Mesenchymal stem cell (in vitro differentiated cells and primary cell): Measurements from ENCODE around the gene LRRTM4.

Experiments
- DNase-seq: peaks from one replicate; pipeline ENCODE4 v3.0.0-alpha.2; 2013
- H2AFZ ChIP-seq: one replicate; pipeline ENCODE4 v1.6.1; 2013; ENCODE audit warnings: low read depth, mild to moderate bottlenecking, control low read depth, inconsistent platforms, low read length, moderate library complexity
- H2AK5ac ChIP-seq: 2 replicates; pipeline ENCODE4 v1.6.1; 2013; ENCODE audit warnings: low read length, moderate library complexity, mild to moderate bottlenecking, inconsistent platforms; ENCODE audit not compliant: severe bottlenecking
- H2BK120ac ChIP-seq: one replicate; pipeline ENCODE4 v1.6.1; 2013; ENCODE audit warnings: low read depth, mild to moderate bottlenecking, inconsistent platforms, low read length, moderate library complexity
- H2BK12ac ChIP-seq, 2 experiments: one replicate each; pipeline ENCODE4 v1.6.1; 2013; ENCODE audit warnings: inconsistent platforms in 2 of 2, low read length in 2 of 2, mild to moderate bottlenecking in 2 of 2, moderate library complexity in 2 of 2, control low read depth in 1 of 2
- H2BK15ac ChIP-seq: one replicate; pipeline ENCODE4 v1.6.1; 2013; ENCODE audit warnings: mild to moderate bottlenecking, low read depth, inconsistent platforms; ENCODE audit not compliant: poor library complexity, severe bottlenecking
- H2BK5ac ChIP-seq: 2 replicates; pipeline ENCODE4 v1.6.1; 2013; ENCODE audit warnings: low read depth, mild to moderate bottlenecking, low read length, control low read depth, inconsistent platforms; ENCODE audit not compliant: poor library complexity, severe bottlenecking
- H3K14ac ChIP-seq, 2 experiments: one replicate each; pipeline ENCODE4 v1.6.1; 2013; ENCODE audit warnings: inconsistent platforms in 2 of 2, low read length in 2 of 2, control low read depth in 1 of 2, mild to moderate bottlenecking in 1 of 2, moderate library complexity in 1 of 2
- H3K18ac ChIP-seq, 2 experiments: one replicate each; pipeline ENCODE4 v1.6.1; 2013; ENCODE audit warnings: inconsistent platforms in 2 of 2, low read length in 2 of 2, control low read depth in 1 of 2, low read depth in 1 of 2, mild to moderate bottlenecking in 1 of 2
- H3K23ac ChIP-seq, 2 experiments: one replicate each; pipeline ENCODE4 v1.6.1; 2013; ENCODE audit warnings: inconsistent platforms in 2 of 2, low read length in 2 of 2, mild to moderate bottlenecking in 2 of 2, moderate library complexity in 2 of 2, control low read depth in 1 of 2
- H3K27ac ChIP-seq: 2 replicates; pipeline ENCODE4 v1.5.1; 2013; ENCODE audit warnings: mild to moderate bottlenecking, moderate library complexity, low read length, control low read depth, inconsistent platforms; ENCODE audit not compliant: poor library complexity, severe bottlenecking
- H3K27me3 ChIP-seq, 2 experiments: 2 replicates each; pipeline versions ENCODE4 v1.6.1 to v1.7.0; 2013; ENCODE audit warnings: low read length in 2 of 2, mild to moderate bottlenecking in 2 of 2, moderate library complexity in 2 of 2, control low read depth in 1 of 2, inconsistent platforms in 1 of 2; ENCODE audit not compliant: control insufficient read depth in 1 of 2, insufficient read depth in 1 of 2
- H3K36me3 ChIP-seq, 2 experiments: 2 replicates each; pipeline versions ENCODE4 v1.6.1 to v1.7.0; 2013; ENCODE audit warnings: low read length in 2 of 2, control low read depth in 1 of 2, inconsistent platforms in 1 of 2, low read depth in 1 of 2, mild to moderate bottlenecking in 1 of 2; ENCODE audit not compliant: insufficient read depth in 2 of 2, control insufficient read depth in 1 of 2
- H3K4ac ChIP-seq, 2 experiments: one replicate each; pipeline ENCODE4 v1.6.1; 2013; ENCODE audit warnings: inconsistent platforms in 2 of 2, low read length in 2 of 2, mild to moderate bottlenecking in 2 of 2, moderate library complexity in 2 of 2, control low read depth in 1 of 2, low read depth in 1 of 2
- H3K4me1 ChIP-seq: 2 replicates; pipeline ENCODE4 v1.6.1; 2013; ENCODE audit warnings: low read depth, low read length, control low read depth; ENCODE audit not compliant: control insufficient read depth, insufficient read depth
- H3K4me2 ChIP-seq: 2 replicates; pipeline ENCODE4 v1.6.1; 2013; ENCODE audit warnings: low read length, mild to moderate bottlenecking, inconsistent platforms; ENCODE audit not compliant: poor library complexity, severe bottlenecking
- H3K4me3 ChIP-seq, 2 experiments: 2 replicates each; pipeline versions ENCODE4 v1.5.1 to v1.7.0; 2013; ENCODE audit warnings: low read length in 2 of 2, mild to moderate bottlenecking in 2 of 2, control low read depth in 1 of 2, low read depth in 1 of 2; ENCODE audit not compliant: insufficient read depth in 1 of 2
- H3K79me1 ChIP-seq: replicated peaks from 2 replicates; pipeline ENCODE4 v1.6.1; 2013; ENCODE audit warnings: mild to moderate bottlenecking, control low read depth, low read length, inconsistent platforms; ENCODE audit not compliant: poor library complexity, severe bottlenecking
- H3K9ac ChIP-seq: 2 replicates; pipeline ENCODE4 v1.7.0; 2013; ENCODE audit warnings: mild to moderate bottlenecking, low read length, moderate library complexity
- H3K9me3 ChIP-seq: 2 replicates; pipeline ENCODE4 v1.7.0; 2013; ENCODE audit warnings: mild to moderate bottlenecking, low read length; ENCODE audit not compliant: control insufficient read depth
- H4K8ac ChIP-seq: one replicate; pipeline ENCODE4 v1.6.1; 2013; ENCODE audit warnings: inconsistent platforms, mild to moderate bottlenecking, low read length, moderate library complexity
- H4K91ac ChIP-seq: one replicate; pipeline ENCODE4 v1.6.1; 2013; ENCODE audit warnings: mild to moderate bottlenecking, low read length, inconsistent platforms
- WGBS: methylation state at CpG from one replicate; pipeline ENCODE4 v1.1.7; 2013; ENCODE audit warnings: mixed read lengths; 5-methylcytosine and 5-hydroxymethylcytosine counted together

Gene LRRTM4

GRCh38 chr2:77434880-77435279 lies 87.3 kb downstream of the LRRTM4 start:
- Histone ChIP-seq H3K27me3 (no peaks in the 10 kb centered on the region), H3K9me3 (peaks cover 3% of the 10 kb centered on the region)

DNA sequence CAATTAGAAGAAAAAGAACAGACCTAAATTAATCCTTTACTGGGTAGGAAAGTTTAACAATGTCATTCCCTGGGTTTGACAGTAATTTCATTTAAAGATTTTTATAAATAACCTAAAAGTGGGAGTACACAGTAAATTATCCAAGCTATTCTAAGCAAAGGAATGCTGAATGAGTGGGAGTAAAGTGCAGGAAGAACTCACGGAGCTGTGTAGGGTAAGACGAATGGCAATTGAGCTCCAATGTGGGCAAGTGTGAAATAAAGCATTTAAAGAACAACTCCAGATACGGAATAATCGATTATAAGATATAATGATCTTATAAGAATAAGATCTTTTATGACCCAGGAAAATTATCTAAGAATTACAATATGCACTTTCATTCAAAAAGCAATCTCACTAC lies 93.2 kb downstream of the LRRTM4 start:
- DNase-seq: no peak
- H3K4me1 ChIP-seq: no peaks in the 10 kb centered on the region

More at GRCh38 chr2:77434880-77435279, 87.3 kb downstream of the LRRTM4 start:
- Histone ChIP-seq H4K91ac (no peak overlapping the region), H3K4me2 (no peak overlapping the region), H3K4ac (no peak overlapping the region), H3K36me3 (no peaks in the 10 kb centered on the region), H2AK5ac (no peak overlapping the region), H3K23ac (no peak overlapping the region), H3K4me3 (no peak overlapping the region), H2AFZ (no peak overlapping the region), H3K27ac (no peak overlapping the region), H2BK120ac (no peak overlapping the region), H4K8ac (no peak overlapping the region), H2BK5ac (no peak overlapping the region), H3K14ac (no peak overlapping the region), H3K79me1 (no peaks in the 10 kb centered on the region), H2BK12ac (no peak overlapping the region), H3K18ac (no peak overlapping the region), H3K4me1 (no peaks in the 10 kb centered on the region), H2BK15ac (no peak overlapping the region), H3K9ac (no peak overlapping the region)
- DNase-seq: no peak

DNA sequence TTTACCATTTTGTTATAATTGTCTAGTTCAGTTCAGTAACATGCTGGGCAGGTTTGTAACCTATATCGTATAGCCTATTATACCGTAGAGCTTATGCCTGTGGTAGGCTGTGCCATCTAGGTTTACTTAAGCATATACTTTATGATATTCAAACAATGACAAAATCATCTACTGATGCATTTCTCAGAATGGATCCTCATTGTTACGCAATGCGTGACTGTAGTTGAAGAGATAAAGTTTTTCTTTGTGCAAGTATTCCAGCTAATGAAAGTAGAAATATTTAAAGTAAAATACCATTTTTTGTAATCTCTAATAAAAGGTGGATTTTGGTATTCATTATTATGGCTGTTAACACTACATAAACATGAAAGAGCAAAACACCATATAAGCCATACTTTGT lies 100.2 kb downstream of the LRRTM4 start:
- H3K79me1 ChIP-seq: no peaks in the 10 kb centered on the region
- H2AK5ac ChIP-seq: no peak overlapping the region
- H3K27me3 ChIP-seq: no peaks in the 10 kb centered on the region
- H3K14ac ChIP-seq: no peak overlapping the region
- no peak overlapping the region for H3K4me2 ChIP-seq
- H2BK120ac ChIP-seq: no peak overlapping the region
- H2BK12ac ChIP-seq: no peak overlapping the region
- H3K27ac ChIP-seq: no peak overlapping the region
- H4K8ac ChIP-seq: no peak overlapping the region
- H2BK15ac ChIP-seq: no peak overlapping the region
- H2AFZ ChIP-seq: no peak overlapping the region
- H4K91ac ChIP-seq: no peak overlapping the region
- H3K18ac ChIP-seq: no peak overlapping the region
- H3K4me3 ChIP-seq: no peak overlapping the region
- H3K4me1 ChIP-seq: no peaks in the 10 kb centered on the region
- no peaks in the 10 kb centered on the region for H3K36me3 ChIP-seq
- H3K9ac ChIP-seq: no peak overlapping the region
- no peak overlapping the region for H3K23ac ChIP-seq
- no peak overlapping the region for H2BK5ac ChIP-seq
- WGBS: no CpG with 5 or more reads among the region's 4 CpGs
- no peak overlapping the region for H3K4ac ChIP-seq
- H3K9me3 ChIP-seq: no peaks in the 10 kb centered on the region
- no peak for DNase-seq

More for the DNA sequence above, 93.2 kb downstream of the LRRTM4 start:
- Histone ChIP-seq H3K27ac (no peak overlapping the region), H3K4ac (no peak overlapping the region), H3K23ac (no peak overlapping the region), H2BK5ac (no peak overlapping the region), H2BK12ac (no peak overlapping the region), H2AK5ac (no peak overlapping the region), H4K91ac (no peak overlapping the region), H3K14ac (no peak overlapping the region), H2AFZ (no peak overlapping the region), H3K18ac (no peak overlapping the region), H3K4me2 (no peak overlapping the region), H2BK120ac (no peak overlapping the region), H3K4me3 (no peak overlapping the region), H3K9me3 (no peaks in the 10 kb centered on the region), H3K36me3 (no peaks in the 10 kb centered on the region), H2BK15ac (no peak overlapping the region), H3K79me1 (no peaks in the 10 kb centered on the region), H4K8ac (no peak overlapping the region), H3K27me3 (no peaks in the 10 kb centered on the region), H3K9ac (no peak overlapping the region)
- WGBS: 75% methylated on average over 2 of the region's 4 CpGs

DNA sequence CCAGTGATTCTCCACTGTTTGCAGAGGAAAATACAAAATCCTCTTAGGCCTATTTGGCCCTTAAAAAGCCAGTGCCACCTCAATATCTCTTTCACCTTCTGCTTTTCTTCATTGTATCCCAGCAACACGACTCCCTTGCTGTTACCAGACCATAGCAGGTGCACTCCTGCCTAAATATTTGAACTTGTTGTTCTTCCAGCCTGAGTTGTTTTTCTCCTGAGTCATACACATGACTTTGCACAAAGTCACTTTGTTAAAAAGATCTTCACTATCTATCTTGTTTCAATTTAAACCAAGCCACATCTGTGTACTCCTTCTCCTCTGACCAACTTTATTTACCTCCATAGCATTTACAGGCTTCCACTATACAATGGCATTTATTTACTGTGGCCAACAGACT lies 103.6 kb downstream of the LRRTM4 start:
- no peak overlapping the region for H2AFZ ChIP-seq
- H2BK15ac ChIP-seq: no peak overlapping the region
- H3K36me3 ChIP-seq: no peaks in the 10 kb centered on the region
- no peak overlapping the region for H3K14ac ChIP-seq
- no peak overlapping the region for H3K9ac ChIP-seq
- no peaks in the 10 kb centered on the region for H3K79me1 ChIP-seq
- no peak overlapping the region for H3K4me3 ChIP-seq
- no peak overlapping the region for H4K91ac ChIP-seq
- 82% methylated on average over 1 of the region's 1 CpG for WGBS
- H3K18ac ChIP-seq: no peak overlapping the region
- H3K27ac ChIP-seq: no peak overlapping the region
- H3K27me3 ChIP-seq: no peaks in the 10 kb centered on the region
- H2AK5ac ChIP-seq: no peak overlapping the region
- no peak overlapping the region for H3K4ac ChIP-seq
- no peak overlapping the region for H3K4me2 ChIP-seq
- no peak overlapping the region for H2BK5ac ChIP-seq
- H2BK120ac ChIP-seq: no peak overlapping the region
- no peak overlapping the region for H2BK12ac ChIP-seq
- H3K4me1 ChIP-seq: no peaks in the 10 kb centered on the region
- no peak for DNase-seq
- no peak overlapping the region for H4K8ac ChIP-seq
- no peak overlapping the region for H3K23ac ChIP-seq
- H3K9me3 ChIP-seq: no peaks in the 10 kb centered on the region
